Gastroesophageal sphincter (tissue), 4 donors: ENCODE measurements around the gene TREML4. TPM values are rescaled to one million over a fixed set of nuclear protein-coding genes. Genes with fewer than 3 reads are reported as not detected.

Source experiments
- ATAC-seq: fragments of 150-250 bp; one replicate; pipeline ENCODE4 v1.9.1; 2016; ENCODE audit warnings: mild to moderate bottlenecking, moderate library complexity
- H3K27ac ChIP-seq, 4 donors: fragments of 200-600 bp; sonication (generic) in 3 of 4; 1 replicate in 3 of 4; 2 replicates in 1 of 4; pipeline ENCODE4 v1.5.1; 2016 to 2019
- H3K27me3 ChIP-seq: fragments of 200-600 bp; sonication (generic); one replicate; pipeline ENCODE4 v1.5.1; 2019
- H3K36me3 ChIP-seq, 2 donors: fragments of 200-600 bp; sonication (generic); one replicate each; pipeline ENCODE4 v1.5.1; 2019; ENCODE audit warnings: control low read depth in 1 of 2
- H3K4me1 ChIP-seq, 3 donors: fragments of 200-600 bp; sonication (generic); 1 replicate in 2 of 3; 2 replicates in 1 of 3; pipeline ENCODE4 v1.5.1; 2016 to 2019; ENCODE audit warnings: control low read depth in 2 of 3
- H3K4me3 ChIP-seq, 2 donors: fragments of 200-600 bp; sonication (generic); one replicate each; pipeline ENCODE4 v1.5.1; 2019; ENCODE audit warnings: mild to moderate bottlenecking in 1 of 2, moderate library complexity in 1 of 2
- H3K9me3 ChIP-seq, 3 donors: fragments of 200-600 bp; sonication (generic); one replicate each; pipeline ENCODE4 v1.5.1; 2017 to 2019; ENCODE audit warnings: control low read depth in 2 of 3
- EP300 ChIP-seq: sonication (generic); formaldehyde crosslinking; IDR thresholded peaks from one replicate; pipeline ENCODE4 v1.6.1; 2017; ENCODE audit warnings: antibody characterized with exemption, mild to moderate bottlenecking
- POLR2A ChIP-seq, 2 donors: fragments of 450-650 bp; IDR thresholded peaks; one replicate each; pipeline ENCODE4 v1.6.1; 2017; ENCODE audit warnings: antibody characterized with exemption in 2 of 2, mild to moderate bottlenecking in 2 of 2, moderate library complexity in 1 of 2
- POLR2AphosphoS5 ChIP-seq: sonication (generic); formaldehyde crosslinking; IDR thresholded peaks from one replicate; pipeline ENCODE4 v1.6.1; 2017; ENCODE audit warnings: antibody characterized with exemption
- WGBS, 2 donors: methylation state at CpG; one replicate each; pipeline ENCODE4 v1.1.5; 2018; ENCODE audit warnings: low coverage in 1 of 2; 5-methylcytosine and 5-hydroxymethylcytosine counted together
- total RNA-seq, 4 donors: library from RNA; depleted of rRNA; stranded (reverse); fragments of >200 nt; gene quantifications; one replicate each; pipeline ENCODE4 v1.1.0, GENCODE V29; 2016
- TF ChIP-seq, protein P1 (sequence below), 4 experiments: fragments of 200-600 bp in 2 of 4; fragments of 450-650 bp in 2 of 4; sonication (generic) in 1 of 4; IDR thresholded peaks; one replicate each; pipeline ENCODE4 v1.5.1; 2017 to 2019; ENCODE audit warnings: antibody characterized with exemption in 4 of 4, mild to moderate bottlenecking in 2 of 4, moderate library complexity in 2 of 4

The TREML4 gene
- total RNA-seq, 4 donors from 2014 or later, result not detected

DNA sequence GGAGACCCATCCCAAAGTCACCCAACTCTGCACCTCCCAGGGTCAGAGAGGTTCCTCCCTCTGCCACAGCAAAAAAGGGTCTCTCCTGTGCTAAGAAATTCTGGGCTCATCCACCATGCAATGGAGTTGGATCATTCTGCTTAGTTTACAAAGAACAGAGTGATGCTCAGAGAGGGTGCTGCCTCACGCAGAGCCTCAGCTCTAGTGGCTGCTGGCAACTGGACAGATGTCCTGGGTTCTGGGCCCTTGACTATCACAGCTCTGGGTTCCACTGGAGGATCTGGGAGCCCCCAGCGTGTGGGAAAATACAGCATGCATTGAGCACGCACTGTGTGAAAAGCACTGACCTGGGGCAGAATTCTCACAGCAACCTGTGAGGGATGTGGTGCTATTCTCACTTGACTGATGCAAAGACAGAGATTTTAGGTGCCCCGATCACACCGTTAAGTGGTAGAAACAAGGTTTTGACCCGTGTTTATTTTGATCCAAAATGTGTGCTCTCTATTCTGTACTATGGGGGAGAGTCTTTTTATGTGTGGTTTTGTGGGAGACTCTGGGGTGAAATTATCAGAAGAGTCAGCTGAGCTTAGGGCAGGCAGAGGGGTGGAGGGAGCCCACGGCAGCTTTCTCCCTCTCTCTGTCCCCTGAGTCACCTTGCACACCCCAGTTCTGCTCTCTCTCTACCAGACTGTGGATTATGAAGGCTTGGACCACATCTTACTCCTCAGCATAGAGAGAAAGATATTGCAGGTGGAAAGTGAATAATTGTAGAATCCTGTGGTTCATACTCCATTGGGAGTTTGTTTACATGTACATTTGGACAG, 19.9 kb downstream of the TREML4 start:
- Histone ChIP-seq H3K4me1 (no peaks in the 10 kb centered on the region), H3K9me3 (no peaks in the 10 kb centered on the region), H3K36me3 (no peaks in the 10 kb centered on the region), H3K27ac (no peak overlapping the region), H3K27me3 (peaks cover 22% of the 10 kb centered on the region), H3K4me3 (no peak overlapping the region)
- TF ChIP-seq POLR2A (IDR thresholded peaks at IDR 0.05) (no peak), EP300 (no peak), POLR2AphosphoS5 (no peak)
- TF ChIP-seq, protein P1, sequence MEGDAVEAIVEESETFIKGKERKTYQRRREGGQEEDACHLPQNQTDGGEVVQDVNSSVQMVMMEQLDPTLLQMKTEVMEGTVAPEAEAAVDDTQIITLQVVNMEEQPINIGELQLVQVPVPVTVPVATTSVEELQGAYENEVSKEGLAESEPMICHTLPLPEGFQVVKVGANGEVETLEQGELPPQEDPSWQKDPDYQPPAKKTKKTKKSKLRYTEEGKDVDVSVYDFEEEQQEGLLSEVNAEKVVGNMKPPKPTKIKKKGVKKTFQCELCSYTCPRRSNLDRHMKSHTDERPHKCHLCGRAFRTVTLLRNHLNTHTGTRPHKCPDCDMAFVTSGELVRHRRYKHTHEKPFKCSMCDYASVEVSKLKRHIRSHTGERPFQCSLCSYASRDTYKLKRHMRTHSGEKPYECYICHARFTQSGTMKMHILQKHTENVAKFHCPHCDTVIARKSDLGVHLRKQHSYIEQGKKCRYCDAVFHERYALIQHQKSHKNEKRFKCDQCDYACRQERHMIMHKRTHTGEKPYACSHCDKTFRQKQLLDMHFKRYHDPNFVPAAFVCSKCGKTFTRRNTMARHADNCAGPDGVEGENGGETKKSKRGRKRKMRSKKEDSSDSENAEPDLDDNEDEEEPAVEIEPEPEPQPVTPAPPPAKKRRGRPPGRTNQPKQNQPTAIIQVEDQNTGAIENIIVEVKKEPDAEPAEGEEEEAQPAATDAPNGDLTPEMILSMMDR (IDR thresholded peaks at IDR 0.05), result no peak
- WGBS, 2 donors, result 33 to 60% methylated on average over 1 of the region's 7 CpGs
- no peak for ATAC-seq

DNA sequence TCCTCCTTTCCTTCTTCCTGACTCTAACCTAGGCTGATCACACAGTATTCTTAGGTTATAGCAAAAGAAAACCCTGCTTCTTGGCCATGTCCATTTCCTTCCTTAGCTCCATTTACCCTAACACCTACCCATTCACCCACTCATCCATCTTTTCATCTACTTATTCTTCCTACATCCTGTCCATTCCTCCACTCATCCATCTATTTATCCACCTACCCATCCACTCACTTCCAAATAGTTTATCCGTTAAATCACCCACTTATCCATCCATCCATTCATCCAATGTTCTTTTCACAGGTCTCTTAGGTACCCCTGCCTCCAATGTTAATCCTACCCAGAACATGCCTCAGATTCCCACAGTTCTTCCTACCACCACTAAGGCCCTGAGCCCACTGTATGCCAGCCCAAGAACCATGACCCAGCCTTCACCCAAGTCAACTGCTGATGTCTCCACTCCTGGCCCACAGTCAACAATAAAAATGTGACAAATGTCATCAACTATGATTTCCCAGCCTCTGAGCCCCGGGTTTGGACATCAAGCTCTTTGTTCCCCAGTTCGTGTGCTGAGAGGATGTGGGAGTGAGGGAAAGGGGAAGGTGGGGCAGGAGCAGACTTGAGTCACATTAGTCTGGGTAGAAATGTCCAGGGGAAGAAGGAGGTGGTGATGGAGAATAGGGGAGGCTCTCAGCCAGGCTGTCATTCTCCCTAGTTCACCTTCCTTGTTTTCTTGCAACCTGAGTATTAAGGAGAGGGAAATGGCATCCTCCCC, 24.4 kb downstream of the TREML4 start:
- H3K9me3 ChIP-seq, result no peaks in the 10 kb centered on the region
- WGBS, 2 donors, result 68 to 78% methylated on average over 1 to 3 of the region's 3 CpGs

DNA sequence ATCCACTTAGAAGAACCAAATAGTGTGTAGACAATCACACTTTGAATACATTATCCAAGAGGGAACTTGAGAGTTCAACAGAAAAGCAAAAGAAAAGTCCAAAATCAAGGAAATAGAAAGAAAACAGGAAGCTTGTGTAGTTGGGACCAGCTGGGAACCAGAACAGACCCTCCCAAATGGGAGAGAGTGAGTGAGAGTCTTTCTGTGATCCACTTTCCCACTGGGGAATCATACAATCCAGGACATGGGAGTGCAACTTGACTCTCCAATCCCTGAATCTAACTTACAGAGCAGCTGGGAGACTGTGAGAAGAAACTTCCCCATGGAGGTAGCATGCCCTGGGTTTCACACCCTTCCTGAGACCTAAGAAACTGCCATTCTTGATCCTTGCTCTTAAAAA, 27.0 kb downstream of the TREML4 start:
- no peak overlapping the region for H3K27ac ChIP-seq
- peaks cover 0 to 13% (median 0%) of the 10 kb centered on the region in 3 donors for H3K9me3 ChIP-seq
- H3K36me3 ChIP-seq, result no peaks in the 10 kb centered on the region
- TF ChIP-seq EP300 (no peak), POLR2A (IDR thresholded peaks at IDR 0.05) (no peak), POLR2AphosphoS5 (no peak)
- TF ChIP-seq, protein P1 (IDR thresholded peaks at IDR 0.05), result no peak
- peaks cover 21% of the 10 kb centered on the region for H3K27me3 ChIP-seq
- no peak for ATAC-seq
- peaks cover 0 to 9% (median 0%) of the 10 kb centered on the region in 3 donors for H3K4me1 ChIP-seq
- no peak overlapping the region for H3K4me3 ChIP-seq

More for the DNA sequence above, 24.4 kb downstream of the TREML4 start:
- peaks cover 22% of the 10 kb centered on the region for H3K27me3 ChIP-seq
- TF ChIP-seq EP300 (no peak), POLR2A (IDR thresholded peaks at IDR 0.05) (no peak), POLR2AphosphoS5 (no peak)
- TF ChIP-seq, protein P1 (IDR thresholded peaks at IDR 0.05), result no peak
- no peak for ATAC-seq
- no peaks in the 10 kb centered on the region for H3K36me3 ChIP-seq
- no peak overlapping the region for H3K4me3 ChIP-seq
- no peak overlapping the region for H3K27ac ChIP-seq
- peaks cover 0 to 9% (median 0%) of the 10 kb centered on the region in 3 donors for H3K4me1 ChIP-seq

DNA sequence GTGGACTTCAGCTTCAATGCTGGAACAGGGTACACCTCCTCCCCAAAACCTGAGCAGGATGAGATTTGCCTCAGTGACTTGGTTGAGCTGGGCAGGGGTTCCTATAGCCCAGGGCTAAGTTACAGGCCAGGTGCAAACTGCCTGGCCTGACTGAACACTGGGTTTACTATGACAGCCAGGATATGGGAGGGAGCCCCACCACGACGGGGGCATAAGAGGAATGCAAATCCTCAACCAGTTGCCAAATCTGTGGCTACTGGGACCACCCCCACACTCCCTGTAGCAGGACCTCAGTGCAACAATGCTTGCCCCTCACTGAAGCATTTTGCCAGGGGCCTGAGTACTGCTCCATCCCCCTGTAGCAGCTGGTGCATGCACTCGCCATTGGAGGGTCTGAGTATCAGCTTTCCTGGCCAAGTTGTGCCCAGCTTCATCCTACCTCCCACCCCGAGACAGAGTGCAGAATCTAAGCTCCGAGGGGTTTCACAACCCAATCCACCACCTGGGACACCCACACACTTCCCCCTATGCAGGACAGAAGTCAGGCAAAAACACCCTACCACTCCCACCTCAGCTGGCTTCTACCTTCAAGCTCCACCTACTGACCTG, 27.6 kb downstream of the TREML4 start:
- Histone ChIP-seq H3K27ac (no peak overlapping the region), H3K4me3 (no peak overlapping the region), H3K27me3 (peaks cover 14% of the 10 kb centered on the region), H3K4me1 (peaks cover 0 to 9% (median 0%) of the 10 kb centered on the region in 3 donors), H3K9me3 (peaks cover 0 to 19% (median 0%) of the 10 kb centered on the region in 3 donors), H3K36me3 (no peaks in the 10 kb centered on the region)
- TF ChIP-seq POLR2A (IDR thresholded peaks at IDR 0.05), result no peak
- TF ChIP-seq, protein P1 (IDR thresholded peaks at IDR 0.05), result no peak
- WGBS, 2 donors, result no CpG with 5 or more reads among the region's 5 CpGs
- no peak for ATAC-seq
